ENCODE data around the gene PLPPR2.

GRCh38 chr19:11322269-11323024, 32.8 kb upstream of the PLPPR2 start:
- TF ChIP-seq CTCF (IDR thresholded peaks at IDR 0.05) (no peak), POLR2A (IDR thresholded peaks at IDR 0.05) (no peak)
